Esophagus muscularis mucosa (tissue), 4 donors: ENCODE measurements around the gene UBA5.

Source experiments
- EP300 ChIP-seq: sonication (generic); formaldehyde crosslinking; IDR thresholded peaks from one replicate; pipeline ENCODE4 v1.6.1; 2017; ENCODE audit warnings: antibody characterized with exemption
- POLR2A ChIP-seq: fragments of 450-650 bp; IDR thresholded peaks from one replicate; pipeline ENCODE4 v1.6.1; 2017; ENCODE audit warnings: antibody characterized with exemption, moderate library complexity, mild to moderate bottlenecking, low read depth
- TF ChIP-seq, protein P1 (sequence below), 3 experiments: fragments of 200-600 bp in 2 of 3; fragments of 450-650 bp in 1 of 3; sonication (generic) in 2 of 3; IDR thresholded peaks; one replicate each; pipeline ENCODE4 v1.5.1; 2017 to 2019; ENCODE audit warnings: antibody characterized with exemption in 3 of 3, mild to moderate bottlenecking in 2 of 3, moderate library complexity in 1 of 3

DNA sequence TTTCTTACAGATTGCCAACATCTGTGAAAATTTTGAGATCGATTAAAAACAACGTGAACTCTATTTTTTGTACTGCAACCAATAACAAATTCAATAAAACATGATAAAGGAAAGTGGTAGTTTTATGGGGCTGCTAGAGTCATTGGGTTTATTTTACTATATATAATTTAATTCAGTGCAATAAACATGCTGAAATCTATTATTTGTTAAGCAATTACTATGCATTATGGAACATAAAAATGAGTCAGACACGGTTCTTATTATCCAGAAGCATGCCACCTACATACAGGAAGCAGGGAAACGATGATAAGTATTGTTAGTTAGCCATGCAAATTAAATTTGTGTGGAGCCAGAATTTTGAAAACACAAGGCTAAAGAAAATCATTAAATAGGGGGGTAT lies 34.9 kb downstream of the UBA5 start:
- TF ChIP-seq, protein P1, sequence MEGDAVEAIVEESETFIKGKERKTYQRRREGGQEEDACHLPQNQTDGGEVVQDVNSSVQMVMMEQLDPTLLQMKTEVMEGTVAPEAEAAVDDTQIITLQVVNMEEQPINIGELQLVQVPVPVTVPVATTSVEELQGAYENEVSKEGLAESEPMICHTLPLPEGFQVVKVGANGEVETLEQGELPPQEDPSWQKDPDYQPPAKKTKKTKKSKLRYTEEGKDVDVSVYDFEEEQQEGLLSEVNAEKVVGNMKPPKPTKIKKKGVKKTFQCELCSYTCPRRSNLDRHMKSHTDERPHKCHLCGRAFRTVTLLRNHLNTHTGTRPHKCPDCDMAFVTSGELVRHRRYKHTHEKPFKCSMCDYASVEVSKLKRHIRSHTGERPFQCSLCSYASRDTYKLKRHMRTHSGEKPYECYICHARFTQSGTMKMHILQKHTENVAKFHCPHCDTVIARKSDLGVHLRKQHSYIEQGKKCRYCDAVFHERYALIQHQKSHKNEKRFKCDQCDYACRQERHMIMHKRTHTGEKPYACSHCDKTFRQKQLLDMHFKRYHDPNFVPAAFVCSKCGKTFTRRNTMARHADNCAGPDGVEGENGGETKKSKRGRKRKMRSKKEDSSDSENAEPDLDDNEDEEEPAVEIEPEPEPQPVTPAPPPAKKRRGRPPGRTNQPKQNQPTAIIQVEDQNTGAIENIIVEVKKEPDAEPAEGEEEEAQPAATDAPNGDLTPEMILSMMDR (IDR thresholded peaks at IDR 0.05): no peak
- TF ChIP-seq EP300 (no peak), POLR2A (no peak)
